ENCODE results near the gene CRISPLD2. TPM values are rescaled to one million over a fixed set of nuclear protein-coding genes. Genes with fewer than 3 reads are reported as not detected.

The CRISPLD2 gene
- total RNA-seq, 1 experiment from 2014 or later = 6.5 TPM

DNA sequence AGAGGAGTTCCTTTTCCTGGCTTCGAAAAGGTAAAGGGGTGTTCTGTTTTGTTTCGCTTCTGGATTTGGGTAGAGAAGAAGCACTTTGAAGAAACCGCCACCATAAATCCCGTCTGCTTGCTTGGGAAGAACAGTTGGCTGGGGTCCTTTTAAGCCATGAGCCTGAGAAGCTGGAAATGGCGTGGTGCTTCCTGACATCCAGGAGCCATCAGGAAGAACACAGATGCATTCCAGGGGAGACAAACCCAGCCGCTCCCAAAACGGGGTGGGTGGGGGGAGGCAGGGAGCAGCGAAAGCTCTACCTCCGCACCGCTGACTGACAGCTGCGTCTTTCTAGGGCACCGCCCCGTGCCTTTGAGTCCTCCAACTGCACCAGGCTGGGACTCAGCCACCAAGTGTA, 99.9 kb downstream of the CRISPLD2 start:
- Mint-ChIP-seq H3K4me3 (ENCODE audit: low read depth, unreplicated experiment) (no peak overlapping the region), H3K4me1 (ENCODE audit: low read depth, unreplicated experiment) (no peaks in the 10 kb centered on the region), H3K9me3 (ENCODE audit: low read depth, unreplicated experiment) (no peaks in the 10 kb centered on the region), H3K27me3 (ENCODE audit: unreplicated experiment) (peaks cover 66% of the 10 kb centered on the region), H3K36me3 (ENCODE audit: insufficient read depth, unreplicated experiment) (no peaks in the 10 kb centered on the region), H3K27ac (ENCODE audit: unreplicated experiment) (no peak overlapping the region)
- BruUV-seq (replicated peaks) = no TSS peak
- TF ChIP-seq, protein P1, sequence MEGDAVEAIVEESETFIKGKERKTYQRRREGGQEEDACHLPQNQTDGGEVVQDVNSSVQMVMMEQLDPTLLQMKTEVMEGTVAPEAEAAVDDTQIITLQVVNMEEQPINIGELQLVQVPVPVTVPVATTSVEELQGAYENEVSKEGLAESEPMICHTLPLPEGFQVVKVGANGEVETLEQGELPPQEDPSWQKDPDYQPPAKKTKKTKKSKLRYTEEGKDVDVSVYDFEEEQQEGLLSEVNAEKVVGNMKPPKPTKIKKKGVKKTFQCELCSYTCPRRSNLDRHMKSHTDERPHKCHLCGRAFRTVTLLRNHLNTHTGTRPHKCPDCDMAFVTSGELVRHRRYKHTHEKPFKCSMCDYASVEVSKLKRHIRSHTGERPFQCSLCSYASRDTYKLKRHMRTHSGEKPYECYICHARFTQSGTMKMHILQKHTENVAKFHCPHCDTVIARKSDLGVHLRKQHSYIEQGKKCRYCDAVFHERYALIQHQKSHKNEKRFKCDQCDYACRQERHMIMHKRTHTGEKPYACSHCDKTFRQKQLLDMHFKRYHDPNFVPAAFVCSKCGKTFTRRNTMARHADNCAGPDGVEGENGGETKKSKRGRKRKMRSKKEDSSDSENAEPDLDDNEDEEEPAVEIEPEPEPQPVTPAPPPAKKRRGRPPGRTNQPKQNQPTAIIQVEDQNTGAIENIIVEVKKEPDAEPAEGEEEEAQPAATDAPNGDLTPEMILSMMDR (IDR thresholded peaks at IDR 0.05; ENCODE audit: unreplicated experiment) = no peak
- DNase-seq = no peak
- CTCF ChIA-PET = interaction anchor here (0.6 to 1.2 kb wide), 2 partner anchors 23 to 340 kb away, joined by 3 to 4 read pairs; no protein-coding TSS in a partner anchor
- intact Hi-C loops (cut with micrococcal nuclease; ENCODE audit: unreplicated experiment) = no loop called here

DNA sequence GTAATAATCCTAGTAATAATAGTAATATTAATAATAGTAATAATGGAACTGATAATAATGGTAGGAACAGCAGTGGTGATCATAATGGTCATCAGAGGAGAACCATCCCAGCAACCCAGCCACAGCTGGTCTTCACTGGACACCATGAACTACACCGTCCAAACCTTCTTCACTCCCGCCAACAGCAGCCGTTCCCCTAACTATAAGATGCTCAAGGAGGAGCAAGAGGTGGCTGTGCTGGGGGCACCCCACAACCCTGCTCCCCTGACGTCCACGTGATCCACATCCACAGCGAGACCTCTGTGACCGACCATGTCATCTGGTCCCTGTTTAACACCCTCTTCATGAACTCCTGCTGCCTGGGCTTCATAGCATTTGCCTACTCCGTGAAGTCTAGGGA, 100.5 kb downstream of the CRISPLD2 start:
- Mint-ChIP-seq H3K4me3 (ENCODE audit: low read depth, unreplicated experiment) (no peak overlapping the region), H3K36me3 (ENCODE audit: insufficient read depth, unreplicated experiment) (no peaks in the 10 kb centered on the region), H3K27ac (ENCODE audit: unreplicated experiment) (no peak overlapping the region), H3K9me3 (ENCODE audit: low read depth, unreplicated experiment) (no peaks in the 10 kb centered on the region), H3K27me3 (ENCODE audit: unreplicated experiment) (peaks cover 64% of the 10 kb centered on the region), H3K4me1 (ENCODE audit: low read depth, unreplicated experiment) (no peaks in the 10 kb centered on the region)
- intact Hi-C loops (cut with micrococcal nuclease; ENCODE audit: unreplicated experiment) = no loop called here
- TF ChIP-seq, protein P1 (IDR thresholded peaks at IDR 0.05; ENCODE audit: unreplicated experiment) = no peak
- BruUV-seq (replicated peaks) = no TSS peak
- DNase-seq = no peak
- CTCF ChIA-PET = no interaction called here

DNA sequence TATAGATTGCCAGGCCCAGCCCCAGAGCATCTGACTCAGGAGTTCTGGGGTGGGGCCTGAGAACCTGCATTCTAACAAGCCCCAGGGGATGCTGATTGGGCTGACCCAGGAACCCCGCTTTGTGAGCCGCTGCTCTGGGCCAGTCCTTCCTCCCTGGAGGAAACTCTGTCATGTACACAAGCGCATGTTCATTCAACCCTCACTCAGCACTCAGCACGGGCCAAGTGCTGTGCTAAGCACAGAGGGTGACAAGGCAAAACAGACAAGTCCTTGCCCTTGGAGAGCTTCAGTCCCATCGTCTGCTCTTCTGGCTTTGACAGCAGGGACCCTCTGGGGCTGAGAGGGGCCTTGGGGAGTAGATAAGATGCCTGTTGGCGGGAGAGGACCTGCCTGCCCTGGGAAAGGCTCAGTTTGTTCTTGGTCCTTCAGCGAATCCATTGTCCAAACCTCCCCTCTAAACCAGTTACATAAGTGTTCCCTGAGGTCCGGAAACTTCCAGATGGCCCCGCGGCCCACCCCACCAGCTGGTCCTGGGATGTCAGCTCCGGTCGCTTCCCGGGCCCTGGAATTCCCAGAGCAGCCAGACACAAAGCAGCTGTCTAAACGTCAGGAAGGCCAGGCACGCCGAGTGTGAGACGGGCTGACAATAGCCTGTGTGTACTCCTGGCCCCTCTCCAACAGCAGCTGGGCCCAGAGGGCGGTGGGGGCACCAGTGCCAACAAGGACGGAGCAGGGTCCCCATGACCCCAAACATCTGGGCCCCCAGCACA, 102.8 kb downstream of the CRISPLD2 start:
- H3K4me1 Mint-ChIP-seq (ENCODE audit: low read depth, unreplicated experiment) = no peaks in the 10 kb centered on the region
- CTCF ChIA-PET = no interaction called here
- H3K9me3 Mint-ChIP-seq (ENCODE audit: low read depth, unreplicated experiment) = no peaks in the 10 kb centered on the region
- intact Hi-C loops (cut with micrococcal nuclease; ENCODE audit: unreplicated experiment) = no loop called here
- TF ChIP-seq, protein P1 (IDR thresholded peaks at IDR 0.05; ENCODE audit: unreplicated experiment) = no peak
- H3K27me3 Mint-ChIP-seq (ENCODE audit: unreplicated experiment) = peaks cover 43% of the 10 kb centered on the region
- H3K36me3 Mint-ChIP-seq (ENCODE audit: insufficient read depth, unreplicated experiment) = no peaks in the 10 kb centered on the region
- BruUV-seq (replicated peaks) = no TSS peak
- DNase-seq = no peak
- no peak overlapping the region for H3K4me3 Mint-ChIP-seq (ENCODE audit: low read depth, unreplicated experiment)
- H3K27ac Mint-ChIP-seq (ENCODE audit: unreplicated experiment) = no peak overlapping the region

DNA sequence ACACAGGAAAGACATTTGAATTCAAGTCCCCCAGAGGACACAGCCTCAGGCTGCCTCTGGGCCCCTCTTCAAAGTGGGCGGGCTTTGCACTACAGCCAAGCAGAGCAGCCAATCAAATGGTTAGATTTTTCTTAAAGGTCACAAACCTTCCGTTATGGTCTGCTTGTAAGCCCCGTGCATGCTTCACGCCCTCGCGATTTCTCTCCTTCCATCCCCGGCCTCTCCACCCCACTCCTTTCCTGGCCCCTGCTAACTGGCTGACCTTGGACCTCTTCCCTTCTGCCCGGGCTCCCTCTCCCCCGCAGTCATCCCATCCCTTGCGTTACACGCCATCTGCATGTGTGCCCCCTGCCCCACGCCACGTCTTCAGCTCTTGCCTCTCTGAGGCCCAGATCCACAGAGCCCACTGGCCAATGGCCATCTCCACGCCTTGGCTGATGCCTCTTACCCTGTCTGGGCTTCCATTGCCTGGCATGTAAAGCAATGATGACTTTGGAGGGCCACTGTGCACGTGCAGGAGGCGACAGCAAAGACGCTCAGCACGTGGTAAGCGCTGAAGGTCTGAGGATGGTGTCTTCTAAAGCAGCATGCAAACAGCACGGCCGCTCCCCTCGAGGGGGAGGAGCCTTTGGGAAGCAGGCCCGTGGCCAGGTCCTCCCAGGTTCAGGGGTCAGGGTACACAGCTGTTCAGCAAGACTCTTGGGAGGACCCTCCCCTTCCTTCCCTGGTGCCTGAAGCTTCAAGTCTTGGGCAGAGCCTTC, 104.7 kb downstream of the CRISPLD2 start:
- H3K36me3 Mint-ChIP-seq (ENCODE audit: insufficient read depth, unreplicated experiment) = no peaks in the 10 kb centered on the region
- peaks cover 34% of the 10 kb centered on the region for H3K27me3 Mint-ChIP-seq (ENCODE audit: unreplicated experiment)
- DNase-seq = no peak
- no peak overlapping the region for H3K4me3 Mint-ChIP-seq (ENCODE audit: low read depth, unreplicated experiment)
- intact Hi-C loops (cut with micrococcal nuclease; ENCODE audit: unreplicated experiment) = loop anchor here (1.0 kb wide), 2 partner anchors 28 to 162 kb away; no protein-coding TSS in a partner anchor
- H3K27ac Mint-ChIP-seq (ENCODE audit: unreplicated experiment) = no peak overlapping the region
- no peaks in the 10 kb centered on the region for H3K4me1 Mint-ChIP-seq (ENCODE audit: low read depth, unreplicated experiment)
- TF ChIP-seq, protein P1 (IDR thresholded peaks at IDR 0.05; ENCODE audit: unreplicated experiment) = no peak
- CTCF ChIA-PET = interaction anchor here (1.5 to 2.0 kb wide), 2 partner anchors 31 to 162 kb away, joined by 3 to 7 read pairs; no protein-coding TSS in a partner anchor
- H3K9me3 Mint-ChIP-seq (ENCODE audit: low read depth, unreplicated experiment) = no peaks in the 10 kb centered on the region
- no TSS peak for BruUV-seq (replicated peaks)

Data from Calu3 (cell line).